ENCODE data around the gene FBXL2.

The FBXL2 gene

GRCh38 chr3:33388374-33389100 is 111.3 kb downstream of the FBXL2 start:
- no peak for DNase-seq (ENCODE audit: low spot score)
- TF ChIP-seq CTCF (IDR thresholded peaks at IDR 0.05; ENCODE audit: extremely low read depth, insufficient read depth, missing control alignments) = no peak
- in situ Hi-C loops (cut with MboI; ENCODE audit: low pct_unique_long_range_greater_than_20kb, low sequenced_read_pairs, unreplicated experiment) = no loop called here

GRCh38 chr3:33389908-33390307 is 112.7 kb downstream of the FBXL2 start:
- DNase-seq (ENCODE audit: low spot score) = no peak
- in situ Hi-C loops (cut with MboI; ENCODE audit: low pct_unique_long_range_greater_than_20kb, low sequenced_read_pairs, unreplicated experiment) = no loop called here
- no peak for TF ChIP-seq CTCF (IDR thresholded peaks at IDR 0.05; ENCODE audit: extremely low read depth, insufficient read depth, missing control alignments)

- no peak for TF ChIP-seq CTCF (IDR thresholded peaks at IDR 0.05; ENCODE audit: extremely low read depth, insufficient read depth, missing control alignments)
- in situ Hi-C loops (cut with MboI; ENCODE audit: low pct_unique_long_range_greater_than_20kb, low sequenced_read_pairs, unreplicated experiment) = no loop called here
- DNase-seq (ENCODE audit: low spot score) = no peak
These were observed 114.2 kb downstream of the FBXL2 start for GRCh38 chr3:33391255-33391995.

- in situ Hi-C loops (cut with MboI; ENCODE audit: low pct_unique_long_range_greater_than_20kb, low sequenced_read_pairs, unreplicated experiment) = no loop called here
- TF ChIP-seq CTCF (IDR thresholded peaks at IDR 0.05; ENCODE audit: extremely low read depth, insufficient read depth, missing control alignments) = no peak
- no peak for DNase-seq (ENCODE audit: low spot score)
These were observed 114.9 kb downstream of the FBXL2 start for GRCh38 chr3:33392144-33392543.

GRCh38 chr3:33392703-33393125 is 115.5 kb downstream of the FBXL2 start:
- no peak for TF ChIP-seq CTCF (IDR thresholded peaks at IDR 0.05; ENCODE audit: extremely low read depth, insufficient read depth, missing control alignments)
- in situ Hi-C loops (cut with MboI; ENCODE audit: low pct_unique_long_range_greater_than_20kb, low sequenced_read_pairs, unreplicated experiment) = no loop called here
- DNase-seq (ENCODE audit: low spot score) = no peak

- no peak for DNase-seq (ENCODE audit: low spot score)
- no peak for TF ChIP-seq CTCF (IDR thresholded peaks at IDR 0.05; ENCODE audit: extremely low read depth, insufficient read depth, missing control alignments)
- in situ Hi-C loops (cut with MboI; ENCODE audit: low pct_unique_long_range_greater_than_20kb, low sequenced_read_pairs, unreplicated experiment) = no loop called here
These were observed 117.3 kb downstream of the FBXL2 start for GRCh38 chr3:33394403-33395054.

All from GM13977 (cell line).